HG02870 (cell line): ENCODE results near the gene SDHB.

Experiments used
- ATAC-seq: cut with Tn5 transposase; IDR thresholded peaks from one replicate; pipeline ENCODE4 v1.9.1; 2021; ENCODE audit warnings: mild to moderate bottlenecking, moderate library complexity; ENCODE audit not compliant: unreplicated experiment

Gene SDHB

DNA sequence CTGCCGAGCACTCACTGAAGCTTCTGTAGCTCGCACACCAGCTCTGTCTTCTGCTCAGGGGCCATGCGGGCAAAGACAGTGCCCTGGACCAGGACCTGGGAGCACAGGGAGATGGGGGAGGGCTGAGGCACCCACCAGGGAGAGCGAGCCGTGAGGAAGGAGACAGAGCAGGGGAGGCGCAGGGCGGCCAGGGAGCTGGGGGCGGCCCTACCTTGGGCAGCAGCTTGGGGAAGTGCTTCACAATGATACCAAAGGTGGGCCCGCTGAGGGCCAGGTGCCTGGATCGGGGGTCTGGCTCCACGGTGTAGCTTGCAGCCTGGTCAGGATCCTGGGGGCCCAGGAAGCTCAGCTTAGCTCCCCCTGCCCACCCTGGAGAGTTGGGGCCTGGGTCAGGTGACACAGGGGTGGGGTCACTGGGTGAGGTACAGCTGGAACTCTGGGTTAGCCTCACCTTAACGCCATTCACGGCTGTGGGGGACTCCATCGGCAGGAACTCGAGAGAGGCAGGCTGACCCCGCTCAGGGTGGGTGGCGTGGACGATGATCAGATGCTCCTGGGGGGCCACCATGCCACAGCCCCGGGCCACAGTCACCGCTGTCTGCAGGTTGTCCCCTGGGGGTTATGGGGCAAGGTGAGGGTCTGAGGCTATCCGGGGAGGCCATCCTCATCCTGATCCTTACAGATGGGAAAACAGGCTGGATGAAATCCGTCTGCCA is 64.0 kb downstream of the SDHB start:
- no peak for ATAC-seq

DNA sequence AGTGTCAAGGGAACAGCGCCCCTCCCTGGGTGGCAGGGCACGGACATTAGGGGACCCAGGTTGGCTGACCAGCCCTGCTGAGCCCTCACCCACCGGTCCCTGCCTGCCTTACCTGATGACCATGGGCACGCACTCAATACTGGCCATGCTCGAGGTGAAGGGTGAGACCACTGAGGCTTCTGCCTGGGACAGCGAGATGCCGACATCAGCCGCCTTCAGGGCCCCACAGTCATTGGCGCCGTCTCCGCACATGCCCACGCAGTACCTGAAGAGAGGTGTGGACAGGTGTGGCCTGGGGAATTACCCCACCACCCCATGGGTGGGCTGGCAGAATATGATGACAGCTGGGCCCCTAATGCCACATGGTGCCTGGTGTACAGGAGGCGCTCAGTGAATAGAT is 65.6 kb downstream of the SDHB start:
- ATAC-seq, result no peak

DNA sequence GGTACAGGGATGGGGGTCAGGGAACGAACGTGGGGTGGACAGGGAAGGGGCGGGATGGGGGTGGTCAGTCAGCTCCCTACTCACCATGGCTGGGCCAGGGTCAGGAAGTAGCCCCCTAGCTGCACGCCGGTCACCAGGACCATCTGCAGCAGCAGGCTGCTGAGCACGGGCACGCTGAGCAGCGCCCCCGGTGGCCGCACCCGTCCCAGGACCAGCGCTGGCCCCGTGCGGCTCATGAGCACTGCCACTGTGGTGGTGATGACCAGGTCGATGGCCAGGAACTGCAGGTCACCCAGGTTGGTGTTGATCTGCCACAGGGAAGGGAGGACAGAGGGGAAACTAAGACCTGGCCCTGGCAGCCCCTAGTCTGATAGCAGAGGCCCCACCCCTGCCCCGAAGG is 66.9 kb downstream of the SDHB start:
- ATAC-seq, result no peak

DNA sequence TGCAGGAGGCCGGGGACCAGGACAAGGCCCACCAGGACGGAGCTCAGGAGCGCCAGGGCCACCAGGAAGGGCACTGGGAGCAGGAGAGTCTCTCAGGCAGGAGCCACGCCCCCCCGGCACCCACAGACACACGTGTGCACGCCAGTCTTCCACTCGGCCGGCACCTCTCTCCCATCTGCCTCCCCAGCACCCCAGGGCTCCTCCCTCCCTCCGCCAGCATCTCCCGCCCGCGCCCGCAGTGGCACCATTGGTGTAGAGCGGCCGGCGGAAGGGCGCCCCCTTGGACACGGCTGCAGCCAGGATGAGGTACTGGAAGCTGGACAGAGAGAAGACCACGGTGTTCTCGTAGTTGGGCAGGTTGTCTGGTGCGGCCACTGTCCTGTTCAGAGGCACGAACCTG is 67.3 kb downstream of the SDHB start:
- ATAC-seq, result no peak

DNA sequence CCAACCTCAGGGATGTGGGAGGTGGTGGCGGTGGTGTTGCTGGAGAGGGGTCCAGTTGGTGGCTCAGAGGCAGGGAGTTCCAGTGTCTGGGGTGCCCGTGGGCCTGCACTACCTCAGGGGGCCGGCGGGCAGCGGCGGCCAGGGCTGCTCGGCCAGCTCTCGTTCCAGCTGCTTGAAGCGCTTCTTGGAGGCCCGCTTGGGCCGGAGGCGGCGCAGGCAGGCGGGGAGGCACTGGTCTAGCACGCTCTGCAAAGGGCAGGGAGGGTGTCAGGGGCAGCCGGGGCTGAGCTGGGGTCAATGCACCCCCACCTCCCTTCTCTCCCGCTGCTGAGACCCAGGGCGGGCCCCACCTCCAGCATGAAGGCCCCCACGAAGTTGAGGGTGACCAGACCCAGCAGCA is 67.7 kb downstream of the SDHB start:
- ATAC-seq, result no peak

DNA sequence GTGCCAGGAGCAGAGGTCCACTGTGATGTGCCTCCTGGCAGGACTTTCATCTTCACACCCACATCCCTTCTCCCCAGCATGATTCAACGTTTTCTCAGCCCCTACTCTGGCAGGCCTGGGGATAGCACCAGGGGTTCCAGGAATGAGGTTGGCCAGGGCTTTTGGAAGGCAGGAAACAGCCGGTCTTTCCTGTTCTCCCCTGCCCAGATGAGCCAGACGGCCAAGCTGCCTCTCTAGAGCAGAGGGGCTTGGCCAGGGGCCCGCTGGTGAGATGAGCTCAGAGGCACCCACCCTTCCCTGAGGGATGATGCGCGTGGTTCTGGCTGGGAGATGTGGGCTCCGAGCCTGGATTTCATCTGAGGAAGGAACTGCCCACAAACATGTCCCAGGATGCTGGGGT is 69.1 kb downstream of the SDHB start:
- no peak for ATAC-seq

DNA sequence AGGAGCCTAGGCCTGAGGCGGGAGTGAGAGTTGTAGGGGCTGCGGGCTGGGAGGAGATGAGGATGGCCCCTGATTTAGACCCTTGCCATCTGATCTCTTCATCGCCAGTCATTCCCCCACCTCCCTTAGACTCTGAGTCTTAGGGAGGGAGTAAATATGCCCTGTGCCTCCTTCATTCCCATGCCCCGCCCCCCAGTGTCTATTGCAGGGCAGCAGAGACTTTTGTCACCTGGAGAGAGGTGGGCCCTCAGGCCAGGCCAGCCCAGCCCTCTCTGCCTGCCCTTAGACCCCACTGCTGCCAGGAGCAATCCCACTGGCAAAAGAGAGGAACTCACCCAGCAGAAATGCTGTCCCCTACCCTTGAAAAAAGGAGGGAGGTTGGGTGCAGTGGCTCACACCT is 70.2 kb downstream of the SDHB start:
- no peak for ATAC-seq

DNA sequence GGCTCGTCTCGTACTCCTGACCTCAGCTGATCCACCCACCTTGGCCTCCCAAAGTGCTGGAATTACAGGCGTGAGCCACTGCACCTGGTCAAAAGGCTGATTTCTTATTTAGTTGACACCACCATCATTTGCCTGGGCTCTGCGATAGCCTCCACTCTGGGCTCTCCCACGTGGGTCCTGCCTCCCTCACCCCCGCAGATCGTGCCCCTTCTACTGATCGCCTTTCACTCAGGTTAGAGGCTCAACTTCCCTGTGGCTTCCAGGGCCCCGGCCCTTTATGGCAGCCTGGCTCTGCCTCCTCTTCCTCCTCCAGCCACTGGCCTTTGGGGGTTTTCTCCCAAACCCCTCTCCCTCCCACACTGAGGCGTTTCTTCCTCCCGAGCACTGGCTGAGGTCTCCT is 70.9 kb downstream of the SDHB start:
- ATAC-seq, result no peak

DNA sequence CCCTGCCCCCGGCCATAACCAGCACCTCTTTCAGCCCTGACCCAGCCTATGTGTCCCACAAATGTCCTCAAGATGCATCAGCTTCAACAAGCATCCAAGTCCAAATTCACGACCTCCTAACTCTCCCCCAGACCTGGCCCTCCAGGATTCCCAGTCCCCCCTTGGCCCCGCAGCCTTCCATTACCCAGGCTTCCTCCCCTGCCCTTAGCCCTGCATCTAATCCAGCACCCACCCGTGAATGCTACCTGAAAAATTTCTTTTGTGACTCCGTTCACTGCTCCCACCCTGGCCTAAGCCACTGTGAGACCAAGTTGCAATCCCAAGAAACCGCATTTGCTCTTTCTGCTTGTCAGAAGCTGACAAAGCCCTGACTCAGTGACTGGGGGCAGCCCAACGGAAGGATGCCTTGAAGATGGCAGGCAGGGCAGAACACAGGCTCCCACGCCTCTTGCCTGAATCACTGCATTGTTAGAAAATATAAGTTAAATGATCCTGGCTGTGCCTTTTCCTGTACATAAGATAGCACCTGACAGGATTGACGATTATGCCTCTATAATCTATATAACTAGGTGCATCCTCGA is 72.5 kb downstream of the SDHB start:
- ATAC-seq, result no peak

DNA sequence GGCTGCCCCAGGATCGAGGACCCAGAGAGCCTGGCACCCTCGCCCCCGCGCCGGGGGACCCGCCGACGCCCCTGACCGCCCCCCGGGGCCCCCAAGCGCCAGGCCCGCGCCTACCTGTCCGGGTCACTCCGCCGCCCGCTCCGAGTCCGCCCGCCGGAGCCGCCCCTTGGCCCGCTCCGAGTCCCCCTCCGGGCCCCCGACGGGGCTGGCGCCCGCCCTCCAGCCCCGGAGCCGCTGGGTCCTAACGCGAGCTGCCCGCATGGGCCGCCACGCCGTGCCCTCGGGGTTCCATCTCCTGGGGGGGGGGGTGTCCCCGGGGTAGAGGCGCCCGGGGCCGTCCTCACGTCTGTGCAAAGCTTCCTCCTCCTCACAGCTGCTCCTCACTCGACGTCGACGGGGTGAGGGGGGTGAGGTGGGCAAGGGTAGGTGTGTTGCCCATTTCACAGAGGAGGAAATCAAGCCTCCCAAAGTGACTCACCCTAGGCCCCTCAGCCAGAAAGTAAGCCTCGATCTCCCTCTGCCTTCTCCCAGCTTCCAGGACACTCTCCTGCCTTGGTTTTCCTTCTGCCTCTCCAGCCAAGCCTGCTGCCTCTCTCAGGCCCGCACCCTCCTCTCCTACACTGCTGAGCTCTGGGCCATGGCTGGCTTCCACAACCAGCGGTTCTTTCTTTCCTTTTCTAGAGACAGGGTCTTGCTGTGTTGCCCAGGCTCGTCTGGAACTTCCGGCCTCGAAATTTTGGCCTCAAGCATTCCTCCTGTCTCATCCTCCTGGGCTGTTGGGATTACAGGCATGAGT is 73.2 kb downstream of the SDHB start, which contains the start of gene MFAP2:
Gene MFAP2 (minus strand): TSS at position 148 of the 796 bp plus-strand sequence. CDS start 2,347 bp downstream, outside the sequence.
- ATAC-seq, result no peak

DNA sequence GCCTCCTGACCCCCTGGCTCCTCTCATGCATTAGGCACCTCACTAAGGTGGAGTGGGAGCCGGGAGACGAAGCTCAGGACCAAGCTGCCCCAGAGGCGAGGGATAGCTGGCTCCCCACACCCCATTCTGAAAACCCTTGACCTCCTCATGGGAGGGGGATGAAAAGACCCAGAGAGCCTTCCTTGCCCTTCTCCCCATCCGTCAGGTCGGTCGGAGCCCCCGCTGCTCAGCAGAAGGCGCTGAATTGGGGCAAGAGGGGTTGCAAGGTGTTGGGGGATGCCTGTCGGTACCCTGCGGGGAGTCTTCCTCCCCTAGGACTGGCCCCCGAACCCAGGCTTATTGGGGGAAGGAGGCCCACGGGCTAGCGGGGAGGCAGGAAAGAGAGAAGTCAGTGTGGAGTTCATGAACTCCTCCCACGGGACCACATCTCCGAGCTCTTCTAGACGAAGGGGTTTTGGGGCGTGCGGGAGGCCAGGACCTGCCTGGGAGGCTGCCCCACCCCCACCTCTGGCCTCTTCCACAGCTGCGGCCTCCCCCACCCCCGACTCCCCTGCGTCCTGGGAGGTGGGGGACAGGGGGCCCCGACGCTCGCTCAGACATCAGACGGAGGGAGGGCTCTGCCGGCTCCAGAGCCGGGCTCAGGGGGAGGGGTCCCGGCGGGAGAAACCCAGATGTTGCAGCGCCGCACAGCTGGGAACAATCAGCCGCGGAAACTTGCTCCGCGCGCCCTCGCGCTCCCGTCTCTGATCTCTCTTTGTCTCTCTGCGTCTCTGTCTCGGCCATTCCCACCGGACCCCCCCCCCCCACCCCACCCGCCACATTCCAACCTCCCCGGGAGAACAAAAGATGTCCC is 74.1 kb downstream of the SDHB start:
- no peak for ATAC-seq

DNA sequence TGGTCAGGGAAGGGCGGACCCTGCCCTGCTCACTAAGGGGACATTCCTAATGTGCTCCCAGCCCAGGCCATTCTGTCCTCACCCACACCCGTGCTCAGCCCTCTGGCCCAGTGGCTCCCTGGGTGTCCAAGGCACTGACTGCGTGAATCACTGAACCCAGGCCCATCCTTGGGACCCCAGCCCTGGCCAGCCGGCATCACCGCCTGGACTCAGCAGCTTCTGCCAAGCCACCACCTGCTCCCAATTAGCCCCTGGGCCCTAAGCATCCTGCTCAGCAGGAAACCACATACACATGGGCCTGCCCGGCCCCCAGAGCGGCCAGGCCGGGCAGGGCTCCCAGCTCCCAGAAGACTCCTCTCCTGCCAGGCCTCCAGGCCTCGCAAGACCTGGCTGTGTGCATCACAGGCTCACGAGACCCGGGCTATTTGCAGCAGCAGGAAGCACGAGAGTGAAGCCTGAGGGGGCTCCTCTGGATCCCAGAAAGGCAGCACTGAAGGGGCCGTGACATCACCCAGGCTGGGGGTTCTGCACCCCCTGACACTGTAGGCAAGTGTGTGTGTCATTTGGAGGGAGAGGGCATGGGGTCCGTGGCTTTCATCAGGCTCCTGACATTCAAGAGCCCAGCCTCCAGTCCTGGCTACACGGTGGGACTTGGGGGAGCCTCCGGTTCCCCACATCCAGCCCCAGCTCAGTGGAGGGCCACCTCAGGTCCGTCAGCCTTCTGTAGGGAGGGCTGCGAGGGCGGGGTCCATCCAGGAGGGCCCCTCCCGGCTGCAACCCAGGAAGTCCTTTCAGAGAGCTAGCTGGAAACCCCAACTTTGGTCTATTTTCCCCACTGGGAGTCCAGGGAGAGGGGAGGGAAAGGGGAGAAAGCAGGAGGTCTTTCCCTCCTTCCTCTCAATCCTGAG is 75.0 kb downstream of the SDHB start:
- no peak for ATAC-seq

DNA sequence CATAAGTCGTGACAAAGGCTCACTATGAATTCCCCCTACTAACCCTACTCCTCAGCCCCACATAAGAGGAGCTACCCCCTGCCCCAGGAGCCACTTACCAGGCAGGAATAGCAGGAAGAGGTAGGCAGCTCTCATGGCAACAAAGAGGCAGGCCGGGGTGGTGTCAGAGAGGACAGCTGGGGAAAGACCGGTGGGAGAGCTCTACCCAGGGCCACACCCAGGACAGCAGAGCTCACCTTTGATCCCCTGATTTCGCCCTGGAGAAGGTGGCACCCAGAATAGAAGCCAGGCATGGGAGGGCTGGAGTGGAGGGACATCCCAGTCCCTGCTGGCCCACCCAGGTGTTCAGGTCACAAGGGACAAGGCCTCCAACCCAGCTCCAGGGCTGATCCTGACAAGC is 75.7 kb downstream of the SDHB start:
- no peak for ATAC-seq

DNA sequence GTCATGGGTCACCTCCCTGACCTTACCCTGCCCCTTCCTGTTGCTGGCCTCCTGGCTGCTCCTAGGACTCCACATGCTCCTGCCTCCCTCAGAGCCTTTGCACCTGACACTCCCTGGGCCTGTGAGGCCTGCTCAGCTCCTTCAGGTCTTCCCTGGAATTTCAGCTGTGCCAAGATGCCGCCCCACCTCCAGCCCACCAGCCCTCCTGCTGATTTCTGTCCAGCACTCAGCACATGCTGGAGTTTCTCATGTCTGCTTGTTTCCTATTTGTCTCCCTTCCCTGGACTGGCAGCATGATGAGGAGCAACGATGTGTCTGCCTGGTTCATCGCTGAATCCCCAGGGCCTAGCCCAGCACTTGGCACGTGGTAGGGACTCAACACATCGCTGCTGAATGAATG is 76.5 kb downstream of the SDHB start:
- no peak for ATAC-seq

DNA sequence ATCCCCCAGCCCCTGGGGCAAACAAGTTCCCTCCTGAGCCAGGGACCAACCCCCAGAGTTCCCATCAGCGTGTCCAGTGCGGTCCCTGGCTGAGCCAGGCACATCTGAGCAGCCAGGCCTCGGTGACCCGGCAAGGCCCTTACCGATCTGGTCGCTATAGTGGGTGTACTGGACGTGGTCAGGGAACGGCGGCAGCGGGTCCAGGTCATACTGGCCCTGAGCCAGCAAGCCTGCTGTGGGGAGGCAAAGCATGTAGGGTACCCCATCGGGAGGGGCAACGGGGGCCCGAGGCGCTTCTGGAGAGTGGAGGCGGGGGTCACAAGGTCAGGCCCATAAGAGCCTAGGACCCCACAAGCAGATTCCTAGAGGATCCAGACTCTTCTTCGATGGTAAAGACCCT is 76.9 kb downstream of the SDHB start:
- ATAC-seq, result no peak

DNA sequence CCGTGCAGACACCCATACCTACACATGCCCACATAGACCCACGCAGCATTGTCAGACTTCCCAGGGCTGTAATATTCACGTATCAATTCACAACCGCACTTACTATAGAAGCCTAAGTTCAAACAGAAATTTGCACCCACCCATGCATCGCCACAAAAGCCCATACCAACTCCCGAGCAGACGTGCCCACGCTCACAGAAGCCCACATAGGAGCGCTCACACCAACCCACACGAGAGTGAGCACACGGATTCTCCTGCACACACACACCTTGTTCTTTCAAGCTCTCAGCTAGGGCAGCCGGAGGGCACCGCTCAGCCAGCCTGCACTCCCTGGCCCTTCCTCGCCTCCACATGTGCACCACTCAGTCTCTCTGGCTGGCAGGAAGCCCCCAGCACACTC is 78.0 kb downstream of the SDHB start:
- no peak for ATAC-seq

DNA sequence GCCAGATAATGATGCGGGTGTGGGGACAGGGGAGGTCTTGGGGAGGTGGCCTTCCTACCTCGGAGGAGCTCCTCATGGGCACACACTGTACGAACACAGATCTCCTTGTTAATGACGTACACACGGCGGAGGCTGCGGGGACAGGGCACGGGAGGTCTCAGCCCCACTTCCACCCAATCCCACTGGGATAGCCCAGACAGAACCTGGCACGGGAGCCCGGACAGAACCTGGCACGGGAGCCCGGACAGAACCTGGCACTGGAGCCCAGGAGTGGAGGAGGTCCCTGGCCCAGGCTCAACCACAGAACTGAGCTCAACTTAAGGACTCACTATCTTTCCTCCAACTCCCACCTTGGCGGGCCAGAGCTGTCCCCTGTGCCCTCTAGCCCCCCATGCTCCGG is 78.6 kb downstream of the SDHB start:
- no peak for ATAC-seq

DNA sequence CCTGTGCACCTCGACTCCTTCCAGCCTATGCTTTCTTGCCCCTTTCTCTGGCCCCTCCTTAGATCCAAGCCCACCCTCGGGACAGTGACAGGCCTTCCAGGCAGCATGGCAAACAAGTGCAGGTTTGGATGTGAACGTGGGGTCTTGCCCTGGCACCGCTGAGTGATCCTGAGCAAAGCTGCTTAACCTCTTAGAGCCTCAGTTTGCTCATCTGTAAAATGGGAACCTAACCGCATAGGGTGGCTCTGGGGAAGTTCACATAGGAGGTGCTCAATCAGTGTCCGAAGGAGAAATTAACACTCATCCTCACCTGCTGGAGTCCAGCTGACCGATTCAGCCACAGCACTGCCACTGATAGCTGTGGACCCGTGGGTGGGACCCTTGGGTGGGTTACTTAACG is 80.6 kb downstream of the SDHB start:
- ATAC-seq, result no peak

DNA sequence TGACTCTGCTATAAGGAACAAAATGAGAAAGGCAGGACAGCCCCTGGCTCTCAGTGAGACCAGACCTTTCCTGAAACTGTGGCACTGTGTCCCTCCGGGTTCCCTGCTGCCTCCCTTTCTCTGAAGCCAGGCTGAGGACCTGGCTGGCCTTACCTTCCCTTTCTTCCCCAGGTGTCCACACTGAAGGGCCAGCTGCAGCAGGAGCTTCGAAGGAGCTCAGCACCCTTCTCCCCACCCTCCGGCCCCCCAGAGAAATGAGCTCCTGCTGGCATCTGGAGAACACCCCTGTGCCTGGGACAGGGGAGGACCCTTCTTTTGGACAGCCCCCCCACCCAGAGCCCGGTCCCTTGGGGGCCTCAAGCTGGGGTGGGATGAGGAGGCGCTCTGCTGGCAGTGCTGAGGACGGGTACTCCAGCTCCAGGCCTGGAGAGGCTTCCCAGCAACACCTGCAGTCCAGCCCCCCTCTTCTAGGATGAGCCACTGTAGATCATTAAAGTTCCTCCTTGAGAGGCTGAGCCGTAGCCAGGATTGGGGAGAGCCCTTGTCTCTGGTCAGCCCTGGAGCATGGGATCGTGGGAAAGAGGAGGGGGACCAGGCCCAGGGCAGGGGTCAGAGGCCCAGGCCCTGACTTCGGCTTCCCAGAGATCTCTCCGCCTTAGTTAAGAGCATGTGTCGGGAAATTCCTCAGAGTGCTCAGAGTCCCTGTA is 81.5 kb downstream of the SDHB start:
- ATAC-seq, result no peak
